ENCODE measurements around the gene CHCHD6.

GRCh38 chr3:126999383-126999782 is 295.3 kb downstream of the CHCHD6 start:
- TF ChIP-seq CTCF (IDR thresholded peaks at IDR 0.05; ENCODE audit: insufficient read depth, low read length, poor library complexity, severe bottlenecking) (no peak), EZH2phosphoT487 (conservative IDR thresholded peaks at IDR 0.05; ENCODE audit: low read length) (no peak)
